ENCODE measurements around the gene C12orf56.
"Not testable (repeated sequence)": the region's sequence is repeated elsewhere in the genome, so short reads cannot be mapped to it uniquely, and the experiment has no call there.

GRCh38 chr12:64293174-64293573 lies 97.4 kb downstream of the C12orf56 start:
- TF ChIP-seq CTCF (IDR thresholded peaks at IDR 0.05); ZFX (IDR thresholded peaks at IDR 0.05; ENCODE audit: borderline replicate concordance): not testable (repeated sequence)

All from 22Rv1 (cell line).